Measurements from ENCODE around the gene OR1K1. TPM values are rescaled to one million over a fixed set of nuclear protein-coding genes. Genes with fewer than 3 reads are reported as not detected.

Gene OR1K1
- total RNA-seq, 1 experiment from 2014 or later: not detected

- H3K79me2 ChIP-seq (ENCODE audit: insufficient read depth, low read length): no peaks in the 10 kb centered on the region
- DNase-seq (ENCODE audit: low read depth, low spot score): no peak
- no peaks in the 10 kb centered on the region for H3K36me3 ChIP-seq (ENCODE audit: control insufficient read depth in 1 of 2, insufficient read depth in 2 of 2, low read length in 2 of 2)
- no peaks in the 10 kb centered on the region for H4K20me1 ChIP-seq (ENCODE audit: insufficient read depth)
- peaks cover 0 to 17% of the 10 kb centered on the region in 2 experiments; a peak in 2 of 4 replicates for H3K4me1 ChIP-seq (ENCODE audit: control insufficient read depth in 1 of 2, insufficient read depth in 2 of 2, low read length in 2 of 2)
- no peaks in the 10 kb centered on the region for H3K9me2 ChIP-seq (ENCODE audit: insufficient read depth)
- H3K27me3 ChIP-seq (ENCODE audit: insufficient read depth, low read length): no peaks in the 10 kb centered on the region
- no peak for TF ChIP-seq ELF1 (IDR thresholded peaks at IDR 0.05; ENCODE audit: borderline replicate concordance, low read depth)
- no peak for TF ChIP-seq EZH2 (IDR thresholded peaks at IDR 0.05)
- no peak for TF ChIP-seq SIN3A (IDR thresholded peaks at IDR 0.05; ENCODE audit: low read depth)
- no peak for TF ChIP-seq EGR1 (IDR thresholded peaks at IDR 0.05; ENCODE audit: low read depth)
- TF ChIP-seq POLR2AphosphoS5 (IDR thresholded peaks at IDR 0.05; ENCODE audit: low read depth, low read length): no peak
- no peak for TF ChIP-seq EZH2phosphoT487 (IDR thresholded peaks at IDR 0.05; ENCODE audit: borderline replicate concordance)
- no peak for TF ChIP-seq RAD21 (IDR thresholded peaks at IDR 0.05; ENCODE audit: low read depth)
- no peak for TF ChIP-seq SRF (IDR thresholded peaks at IDR 0.05; ENCODE audit: low read depth)
- TF ChIP-seq SP1 (IDR thresholded peaks at IDR 0.05; ENCODE audit: low read depth): no peak
- TF ChIP-seq ZNF274 (IDR thresholded peaks at IDR 0.05; ENCODE audit: low read depth, low read length): no peak
- TF ChIP-seq CEBPB (IDR thresholded peaks at IDR 0.05; ENCODE audit: low read depth): no peak
- no peak for TF ChIP-seq POLR2A (IDR thresholded peaks at IDR 0.05; ENCODE audit: borderline replicate concordance, extremely low read depth, insufficient read depth, insufficient read length)
- no peak for TF ChIP-seq ZFX (IDR thresholded peaks at IDR 0.05)
- TF ChIP-seq FOSL1 (IDR thresholded peaks at IDR 0.05; ENCODE audit: low read depth): no peak
- TF ChIP-seq, protein P1, sequence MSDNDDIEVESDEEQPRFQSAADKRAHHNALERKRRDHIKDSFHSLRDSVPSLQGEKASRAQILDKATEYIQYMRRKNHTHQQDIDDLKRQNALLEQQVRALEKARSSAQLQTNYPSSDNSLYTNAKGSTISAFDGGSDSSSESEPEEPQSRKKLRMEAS (IDR thresholded peaks at IDR 0.05): no peak
- no peak for TF ChIP-seq REST (IDR thresholded peaks at IDR 0.05; ENCODE audit: low read depth)
- TF ChIP-seq TCF7L2 (IDR thresholded peaks at IDR 0.05; ENCODE audit: borderline replicate concordance, extremely low read depth, insufficient read depth, insufficient read length): no peak
- TF ChIP-seq CBX3 (IDR thresholded peaks at IDR 0.05; ENCODE audit: low read depth): no peak
- TF ChIP-seq, protein P2, sequence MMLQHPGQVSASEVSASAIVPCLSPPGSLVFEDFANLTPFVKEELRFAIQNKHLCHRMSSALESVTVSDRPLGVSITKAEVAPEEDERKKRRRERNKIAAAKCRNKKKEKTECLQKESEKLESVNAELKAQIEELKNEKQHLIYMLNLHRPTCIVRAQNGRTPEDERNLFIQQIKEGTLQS (IDR thresholded peaks at IDR 0.05): no peak
- TF ChIP-seq, protein P3, sequence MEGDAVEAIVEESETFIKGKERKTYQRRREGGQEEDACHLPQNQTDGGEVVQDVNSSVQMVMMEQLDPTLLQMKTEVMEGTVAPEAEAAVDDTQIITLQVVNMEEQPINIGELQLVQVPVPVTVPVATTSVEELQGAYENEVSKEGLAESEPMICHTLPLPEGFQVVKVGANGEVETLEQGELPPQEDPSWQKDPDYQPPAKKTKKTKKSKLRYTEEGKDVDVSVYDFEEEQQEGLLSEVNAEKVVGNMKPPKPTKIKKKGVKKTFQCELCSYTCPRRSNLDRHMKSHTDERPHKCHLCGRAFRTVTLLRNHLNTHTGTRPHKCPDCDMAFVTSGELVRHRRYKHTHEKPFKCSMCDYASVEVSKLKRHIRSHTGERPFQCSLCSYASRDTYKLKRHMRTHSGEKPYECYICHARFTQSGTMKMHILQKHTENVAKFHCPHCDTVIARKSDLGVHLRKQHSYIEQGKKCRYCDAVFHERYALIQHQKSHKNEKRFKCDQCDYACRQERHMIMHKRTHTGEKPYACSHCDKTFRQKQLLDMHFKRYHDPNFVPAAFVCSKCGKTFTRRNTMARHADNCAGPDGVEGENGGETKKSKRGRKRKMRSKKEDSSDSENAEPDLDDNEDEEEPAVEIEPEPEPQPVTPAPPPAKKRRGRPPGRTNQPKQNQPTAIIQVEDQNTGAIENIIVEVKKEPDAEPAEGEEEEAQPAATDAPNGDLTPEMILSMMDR (IDR thresholded peaks at IDR 0.05 in 2 of 3, conservative IDR thresholded peaks at IDR 0.05 in 1 of 3; ENCODE audit: borderline replicate concordance in 1 of 3, insufficient read depth in 1 of 3, low read depth in 2 of 3, low read length in 2 of 3): no peak
- intact Hi-C loops (cut with micrococcal nuclease): no loop called here
- CTCF ChIA-PET: interaction anchor here (1.6 kb wide), 1 partner anchor 280 kb away, joined by 4 read pairs; no protein-coding TSS in a partner anchor
- H3K4me3 ChIP-seq (replicated peaks in 1 of 2; ENCODE audit: low read depth in 1 of 2, low read length in 2 of 2): no peak overlapping the region
- H2AFZ ChIP-seq (ENCODE audit: low read depth, low read length, poor library complexity, severe bottlenecking): no peak overlapping the region
- H3K9me3 ChIP-seq (ENCODE audit: control insufficient read depth in 1 of 2, insufficient read depth in 1 of 2, low read depth in 1 of 2, low read length in 2 of 2): no peaks in the 10 kb centered on the region
- H3K9ac ChIP-seq (ENCODE audit: low read length): no peak overlapping the region
- H3K4me2 ChIP-seq (ENCODE audit: low read length): peak overlapping the region; percentile 33; the same call in 1 of the 2 replicates
- no peak overlapping the region for H3K27ac ChIP-seq (ENCODE audit: low read depth, low read length)
- RAD21 ChIA-PET (ENCODE audit: low non-redundant PET in 1 of 2, low total read pairs in 2 of 2, uncharacterized antibody in 2 of 2, unreplicated experiment in 2 of 2): no interaction called here
- no TSS peak for BruUV-seq (replicated peaks)
- POLR2A ChIA-PET: no interaction called here
- ATAC-seq: peak; percentile 65; the same call in 1 of the 2 replicates
These were observed 21.8 kb upstream of the OR1K1 start for GRCh38 chr9:122777935-122778627.

All from HCT116 (cell line).